ENCODE data around the gene GTPBP4. TPM values are rescaled to one million over a fixed set of nuclear protein-coding genes. Genes with fewer than 3 reads are reported as not detected.

GTPBP4 gene
- total and polyA plus RNA-seq, 2 of the 13 experiments (the other 11 are each of a cell fraction or from before 2014, with no cell fraction given), result 24.1 to 85.5 TPM

GRCh38 chr10:987870-988666 is at the start of gene GTPBP4 (continued):
- TF ChIP-seq ZNF580 (CRISPR knock-in tag; IDR thresholded peaks at IDR 0.05; ENCODE audit: borderline replicate concordance, low read depth), result peak; percentile 84; the same call in 1 of the 2 replicates
- TF ChIP-seq ZBTB34 (CRISPR knock-in tag; IDR thresholded peaks at IDR 0.05), result no peak
- TF ChIP-seq ZNF883 (CRISPR knock-in tag; IDR thresholded peaks at IDR 0.05; ENCODE audit: not compliant biosample characterization), result peak; percentile 71
- TF ChIP-seq TSC22D2 (CRISPR knock-in tag; IDR thresholded peaks at IDR 0.05; ENCODE audit: borderline replicate concordance), result no peak
- no peak for TF ChIP-seq RFXANK (CRISPR knock-in tag; IDR thresholded peaks at IDR 0.05)
- TF ChIP-seq DBP (CRISPR knock-in tag; IDR thresholded peaks at IDR 0.05; ENCODE audit: not compliant biosample characterization), result peak; percentile 88
- no peak for TF ChIP-seq TOE1 (CRISPR knock-in tag; IDR thresholded peaks at IDR 0.05)
- no peak for TF ChIP-seq SMARCE1 (IDR thresholded peaks at IDR 0.05; ENCODE audit: borderline replicate concordance)
- TF ChIP-seq ZGPAT (CRISPR knock-in tag; IDR thresholded peaks at IDR 0.05), result peak; percentile 53; the same call in 1 of the 2 replicates
- no peak for TF ChIP-seq ZNF570 (CRISPR knock-in tag; IDR thresholded peaks at IDR 0.05; ENCODE audit: borderline replicate concordance)
- no peak for TF ChIP-seq HIC2 (CRISPR knock-in tag; IDR thresholded peaks at IDR 0.05; ENCODE audit: low read depth)
- TF ChIP-seq MTF1 (CRISPR knock-in tag; IDR thresholded peaks at IDR 0.05), result no peak
- peak; percentile 78 for TF ChIP-seq ZNF136 (CRISPR knock-in tag; IDR thresholded peaks at IDR 0.05; ENCODE audit: low read depth)
- TF ChIP-seq ZNF792 (CRISPR knock-in tag; IDR thresholded peaks at IDR 0.05), result peak; percentile 43; the same call in 1 of the 2 replicates
- TF ChIP-seq FOXP1 (IDR thresholded peaks at IDR 0.05), result no peak
- TF ChIP-seq FOXP1 (CRISPR knock-in tag; IDR thresholded peaks at IDR 0.05), result no peak
- no peak; the same call in 1 of the 2 replicates for TF ChIP-seq PLSCR1 (CRISPR knock-in tag; IDR thresholded peaks at IDR 0.05; ENCODE audit: borderline replicate concordance)
- no peak; the same call in 1 of the 2 replicates for TF ChIP-seq SIX1 (CRISPR knock-in tag; IDR thresholded peaks at IDR 0.05; ENCODE audit: borderline replicate concordance)
- peak; percentile 86 for TF ChIP-seq NFKB2 (CRISPR knock-in tag; IDR thresholded peaks at IDR 0.05; ENCODE audit: borderline replicate concordance)
- TF ChIP-seq AKAP8 (CRISPR knock-in tag; IDR thresholded peaks at IDR 0.05), result 0 out of 2 replicates have a peak, but pooled peaks have one; percentile 13
- peak; percentile 88 for TF ChIP-seq ZFY (CRISPR knock-in tag; IDR thresholded peaks at IDR 0.05)
- no peak for TF ChIP-seq ZNF614 (CRISPR knock-in tag; IDR thresholded peaks at IDR 0.05; ENCODE audit: borderline replicate concordance)
- peak; percentile 60; the same call in 1 of the 2 replicates for TF ChIP-seq BRD4 (CRISPR knock-in tag; IDR thresholded peaks at IDR 0.05)
- TF ChIP-seq TCF7 (IDR thresholded peaks at IDR 0.05; ENCODE audit: low read depth), result no peak; the same call in 1 of the 2 replicates
- peak; percentile 96 for TF ChIP-seq SALL2 (CRISPR knock-in tag; IDR thresholded peaks at IDR 0.05)

Measured in HepG2 (cell line).